ENCODE data around the gene SORL1. TPM values are rescaled to one million over a fixed set of nuclear protein-coding genes. Genes with fewer than 3 reads are reported as not detected.
"Not testable (repeated sequence)": the region's sequence is repeated elsewhere in the genome, so short reads cannot be mapped to it uniquely, and the experiment has no call there.

The SORL1 gene
- total RNA-seq, 1 donor from 2014 or later: 25.3 TPM

GRCh38 chr11:121566279-121567168 lies 114.4 kb downstream of the SORL1 start:
- DNase-seq: no peak

DNA sequence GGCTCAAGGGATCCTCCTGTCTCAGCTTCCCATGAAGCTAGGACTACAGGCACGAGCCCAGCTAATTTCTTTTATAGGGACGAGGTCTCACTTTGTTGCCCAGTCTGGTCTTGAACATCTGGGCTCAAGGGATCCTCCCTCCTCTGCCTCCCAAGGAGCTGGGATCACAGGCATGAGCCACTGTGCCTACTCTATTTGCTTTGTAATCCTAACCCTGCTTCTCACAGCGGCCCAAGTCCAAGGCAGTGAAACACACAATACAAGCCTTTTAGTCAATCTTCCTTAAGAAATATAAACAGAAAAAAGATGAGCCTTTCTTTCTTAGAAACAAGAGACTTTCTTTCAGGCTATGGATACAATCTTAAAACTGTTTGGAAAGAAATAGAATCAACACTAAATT lies 115.9 kb downstream of the SORL1 start:
- DNase-seq: no peak

GRCh38 chr11:121569332-121570299 lies 117.5 kb downstream of the SORL1 start:
- not testable (repeated sequence) for DNase-seq

DNA sequence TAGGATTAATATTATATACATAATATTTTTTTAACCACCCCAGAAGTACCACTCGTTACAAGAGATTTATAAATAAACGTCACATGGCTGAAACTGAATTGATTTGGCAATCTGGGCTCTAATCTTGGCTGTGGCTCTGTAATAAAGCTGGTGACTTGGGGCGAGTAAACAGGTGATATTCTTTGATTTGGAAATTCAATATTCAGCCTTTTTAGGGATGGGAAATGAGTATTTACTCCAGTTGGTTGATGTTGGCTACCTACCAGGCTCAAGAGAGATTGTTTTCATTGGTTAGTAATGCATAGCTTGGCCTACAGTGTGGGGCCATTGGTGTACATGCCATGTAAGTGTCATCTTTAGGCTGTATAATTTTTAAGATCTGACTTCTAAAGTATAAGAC lies 118.3 kb downstream of the SORL1 start:
- DNase-seq: no peak

GRCh38 chr11:121571506-121571905 lies 119.4 kb downstream of the SORL1 start:
- no peak for DNase-seq

DNA sequence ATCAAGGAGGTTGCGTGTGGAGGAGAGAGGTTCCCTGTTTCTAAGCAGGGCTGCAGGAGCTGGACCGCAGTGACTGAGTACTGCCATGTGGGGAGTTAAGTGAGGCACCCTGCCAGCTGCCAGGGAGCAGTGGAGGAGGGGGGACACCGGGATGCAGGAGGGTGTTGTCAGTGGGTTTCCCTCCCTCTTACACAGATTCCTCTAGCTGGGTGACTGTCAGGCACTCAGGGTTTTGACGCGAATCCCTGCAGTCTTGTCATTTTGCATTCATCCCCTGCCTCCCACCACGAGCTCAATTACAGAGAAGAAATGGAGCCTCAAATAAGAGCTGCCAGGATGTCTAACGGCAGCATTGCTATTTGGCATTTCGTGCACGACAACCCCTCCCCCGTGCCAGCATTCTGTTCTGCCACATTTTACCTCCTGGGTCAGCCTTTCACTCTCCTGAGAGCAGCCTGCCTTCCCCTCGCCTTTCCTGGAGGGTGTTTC lies 120.5 kb downstream of the SORL1 start:
- no peak for DNase-seq

DNA sequence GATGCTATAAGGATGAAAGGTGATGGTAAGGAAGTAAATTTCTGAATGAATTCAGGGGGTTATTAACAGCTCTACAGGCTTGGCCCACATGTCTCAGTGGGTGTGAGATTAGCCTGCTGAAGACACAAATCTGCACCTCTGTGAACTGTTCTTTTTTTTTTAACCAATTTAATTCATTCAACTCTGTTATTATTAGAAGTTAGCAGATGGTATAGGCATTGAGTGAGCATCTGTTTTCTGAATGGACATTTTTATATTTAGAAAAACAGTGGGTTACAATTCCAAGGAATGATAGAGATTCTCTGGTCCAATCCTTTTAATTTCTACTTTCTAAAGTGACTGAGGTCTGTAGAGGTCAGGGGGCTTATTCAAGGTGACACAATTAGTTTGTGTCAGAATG lies 122.7 kb downstream of the SORL1 start:
- DNase-seq: no peak

DNA sequence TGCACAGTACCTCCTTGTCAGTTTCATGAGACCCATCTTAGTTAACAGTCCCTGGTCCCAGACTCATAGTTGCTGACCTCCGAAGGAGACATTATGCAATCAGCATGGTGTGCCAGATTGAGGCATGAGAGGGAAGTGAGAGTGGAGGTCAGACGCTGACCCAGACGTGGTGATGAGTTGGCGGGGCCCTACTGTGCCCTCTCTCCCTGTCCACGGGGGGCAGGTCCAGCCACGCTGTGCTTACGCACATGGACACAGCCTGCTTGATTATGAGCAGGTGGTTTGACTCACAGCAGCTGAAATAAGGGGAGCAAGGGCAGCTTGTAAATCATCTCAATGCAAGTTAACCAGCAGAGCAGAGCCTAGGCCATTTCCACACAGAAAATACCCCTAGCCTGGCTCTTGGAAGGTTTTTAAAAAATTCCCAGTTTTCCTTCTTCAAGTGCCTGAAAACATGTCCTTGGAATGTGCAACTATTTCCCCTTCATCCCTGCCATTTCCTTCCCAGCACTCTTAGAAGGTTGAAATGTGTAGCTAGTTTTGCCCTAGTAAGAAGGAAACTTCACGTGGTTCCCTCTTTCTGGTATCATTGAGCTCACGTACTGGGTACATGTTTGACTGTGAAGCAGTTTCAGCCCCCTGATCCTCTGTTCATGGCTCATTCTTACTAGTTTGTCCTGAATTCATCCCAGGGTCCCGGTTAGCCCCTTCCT lies 123.3 kb downstream of the SORL1 start:
- DNase-seq: no peak

- no peak for DNase-seq
These were observed 123.8 kb downstream of the SORL1 start for GRCh38 chr11:121575963-121576290.

- no peak for DNase-seq
These were observed 124.4 kb downstream of the SORL1 start for GRCh38 chr11:121576531-121576930.

DNA sequence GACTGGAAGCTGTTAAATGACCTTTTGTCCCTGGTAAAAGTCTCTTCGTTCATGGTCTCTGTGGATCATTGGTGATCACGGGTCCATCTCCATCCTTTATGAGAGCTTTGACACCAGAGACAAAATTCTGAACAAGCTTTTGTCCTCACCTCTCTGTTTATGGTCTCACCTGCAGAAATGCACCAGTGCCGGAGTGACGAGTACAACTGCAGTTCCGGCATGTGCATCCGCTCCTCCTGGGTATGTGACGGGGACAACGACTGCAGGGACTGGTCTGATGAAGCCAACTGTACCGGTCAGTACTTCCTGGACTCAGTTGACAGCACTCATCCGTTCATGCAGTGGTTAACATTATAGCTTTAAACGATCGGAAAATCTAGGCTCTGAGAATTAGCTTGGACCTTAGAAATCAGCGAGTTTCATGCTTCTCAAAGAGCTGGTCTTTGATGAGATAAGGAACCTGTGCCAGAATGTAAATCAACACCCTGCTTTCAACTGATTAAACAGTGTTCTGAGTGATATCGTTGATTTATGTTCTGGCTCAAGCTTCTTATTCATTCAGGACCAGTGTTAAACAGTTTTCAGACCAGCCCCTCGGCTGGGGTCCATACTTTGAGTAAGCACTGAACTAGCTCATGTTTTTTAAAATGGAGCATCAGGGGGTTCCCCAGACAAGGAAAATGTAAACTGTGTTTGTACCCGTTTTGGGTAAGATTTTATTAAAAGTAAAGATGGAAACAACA lies 125.2 kb downstream of the SORL1 start:
- DNase-seq: no peak

- DNase-seq: no peak
These were observed 126.3 kb downstream of the SORL1 start for GRCh38 chr11:121578251-121578976.

DNA sequence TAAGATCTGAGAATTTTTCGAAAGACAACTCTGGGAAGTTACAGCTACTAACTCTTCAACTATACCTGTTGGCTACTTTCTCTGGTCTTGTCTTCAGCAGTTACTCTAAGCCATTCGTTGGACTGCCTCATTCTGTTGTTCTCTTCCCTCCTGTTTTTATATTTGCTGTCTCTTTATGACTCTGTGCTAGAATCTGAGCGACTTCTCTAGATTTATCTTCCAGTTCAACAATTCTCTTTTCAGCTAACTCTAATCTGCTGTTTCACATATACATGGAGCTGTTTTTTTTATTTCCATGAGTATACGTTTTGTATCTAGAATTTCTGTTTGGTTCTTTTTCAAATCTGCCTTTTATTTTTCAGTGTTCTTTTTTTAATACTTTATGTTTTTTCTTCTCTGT lies 128.0 kb downstream of the SORL1 start:
- DNase-seq: no peak

GRCh38 chr11:121581607-121582006 lies 129.5 kb downstream of the SORL1 start:
- DNase-seq: no peak

- no peak for DNase-seq
These were observed 130.2 kb downstream of the SORL1 start for GRCh38 chr11:121582296-121582695.

GRCh38 chr11:121583825-121584224 lies 131.7 kb downstream of the SORL1 start:
- DNase-seq: no peak

DNA sequence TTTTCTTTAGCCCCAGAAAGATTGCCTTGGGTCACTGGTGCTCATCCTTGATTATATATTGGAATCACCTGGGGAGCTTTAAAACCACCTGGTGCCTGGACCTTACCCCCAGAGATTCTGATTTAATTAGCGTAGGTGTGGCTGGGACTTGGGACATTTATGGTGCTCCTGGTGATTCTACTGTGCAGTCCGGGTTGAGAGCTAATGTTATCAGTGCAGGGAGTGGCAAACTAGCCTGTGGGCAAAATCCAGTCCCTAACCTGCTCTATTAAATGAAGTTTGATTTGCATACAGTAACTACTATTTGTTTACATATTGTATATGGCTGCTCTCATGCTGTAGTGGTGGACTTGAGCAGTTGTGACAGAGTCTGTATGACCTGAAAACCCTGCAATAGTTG lies 134.6 kb downstream of the SORL1 start:
- DNase-seq: no peak

- no peak for DNase-seq
These were observed 135.1 kb downstream of the SORL1 start for GRCh38 chr11:121587182-121587581.

- no peak for DNase-seq
These were observed 136.6 kb downstream of the SORL1 start for GRCh38 chr11:121588747-121589146.

GRCh38 chr11:121589946-121590537 lies 137.9 kb downstream of the SORL1 start:
- DNase-seq: no peak
